PC-9 (cell line): ENCODE results near the gene LTBP3. TPM values are rescaled to one million over a fixed set of nuclear protein-coding genes. Genes with fewer than 3 reads are reported as not detected.
"Not testable (repeated sequence)": the region's sequence is repeated elsewhere in the genome, so short reads cannot be mapped to it uniquely, and the experiment has no call there.

ENCODE experiments used
- BruUV-seq: library from RNA; stranded (reverse); fragments of 400-500 nt; replicated peaks from 2 replicates; lab custom pipeline; 2021; lab: Mats Ljungman, UMichigan
- CTCF ChIA-PET: fragments of 300-600 bp; sonication (Branson Sonifier 250); formaldehyde crosslinking; loops from one replicate; lab custom pipeline; 2022; ENCODE audit warnings: antibody characterized with exemption; lab: Charles Lee
- POLR2A ChIA-PET: fragments of 300-600 bp; sonication (Branson Sonifier 250); formaldehyde crosslinking; loops from one replicate; lab custom pipeline; 2022; ENCODE audit warnings: antibody characterized with exemption; ENCODE audit not compliant: unreplicated experiment; lab: Charles Lee
- DNase-seq, 2 experiments: peaks; one replicate each; pipeline versions ENCODE4 v3.0.0 to v3.0.0-alpha.2; 2015 to 2022; ENCODE audit warnings: mixed read lengths in 1 of 2
- H2AFZ ChIP-seq: fragments of 200-600 bp; sonication (generic); 2 replicates; pipeline ENCODE4 v1.8.1; 2017; ENCODE audit warnings: antibody characterized with exemption
- H3F3A ChIP-seq: fragments of 200-600 bp; sonication (generic); 2 replicates; pipeline ENCODE4 v1.8.1; 2017; ENCODE audit warnings: antibody characterized with exemption, mild to moderate bottlenecking, low read depth; ENCODE audit not compliant: insufficient read depth
- H3K27ac ChIP-seq: fragments of 200-600 bp; sonication (generic); 2 replicates; pipeline ENCODE4 v1.6.1; 2016; ENCODE audit warnings: mixed run types
- H3K27me3 ChIP-seq: fragments of 200-600 bp; sonication (generic); 2 replicates; pipeline ENCODE4 v1.6.1; 2016; ENCODE audit warnings: low read depth, mixed run types; ENCODE audit not compliant: insufficient read depth
- H3K36me3 ChIP-seq: fragments of 200-600 bp; sonication (generic); 2 replicates; pipeline ENCODE4 v1.6.1; 2016; ENCODE audit warnings: low read depth, mixed run types
- H3K4me1 ChIP-seq: fragments of 200-600 bp; sonication (generic); replicated peaks from 2 replicates; pipeline ENCODE4 v1.6.1; 2016; ENCODE audit warnings: mixed run types; ENCODE audit not compliant: insufficient read depth
- H3K4me2 ChIP-seq: fragments of 200-600 bp; sonication (generic); 2 replicates; pipeline ENCODE4 v1.6.1; 2017; ENCODE audit warnings: mixed run types
- H3K4me3 ChIP-seq: fragments of 200-600 bp; sonication (generic); 2 replicates; pipeline ENCODE4 v1.6.1; 2016; ENCODE audit warnings: mixed run types
- H3K79me2 ChIP-seq: fragments of 200-600 bp; sonication (generic); 2 replicates; pipeline ENCODE4 v1.6.1; 2017; ENCODE audit warnings: low read depth, mixed run types
- H3K9me2 ChIP-seq: fragments of 200-600 bp; sonication (generic); 2 replicates; pipeline ENCODE4 v1.8.1; 2017; ENCODE audit warnings: mild to moderate bottlenecking; ENCODE audit not compliant: insufficient read depth
- H3K9me3 ChIP-seq: fragments of 200-600 bp; sonication (generic); 2 replicates; pipeline ENCODE4 v1.8.1; 2016; ENCODE audit warnings: low read depth; ENCODE audit not compliant: insufficient read depth
- H4K20me1 ChIP-seq: fragments of 200-600 bp; sonication (generic); 2 replicates; pipeline ENCODE4 v1.8.1; 2017; ENCODE audit not compliant: insufficient read depth
- EZH2 ChIP-seq: fragments of 200-600 bp; sonication (generic); IDR thresholded peaks from 2 replicates; pipeline ENCODE4 v1.8.0; 2017; ENCODE audit warnings: antibody characterized with exemption, low read depth
- intact Hi-C: fragments of 100-400 bp; cut with micrococcal nuclease; formaldehyde crosslinking; loops from one replicate; pipeline ENCODE4 v1.10.0; 2022; ENCODE audit not compliant: unreplicated experiment
- total RNA-seq: library from RNA; stranded (reverse); gene quantifications from 2 replicates; pipeline ENCODE4 v1.2.3, GENCODE V29; 2021
- TF ChIP-seq, protein P1 (sequence below): fragments of 200-600 bp; sonication (generic); conservative IDR thresholded peaks from 2 replicates; pipeline ENCODE4 v1.6.1; 2017; ENCODE audit warnings: mixed run types, antibody characterized with exemption, mild to moderate bottlenecking, moderate library complexity

The LTBP3 gene
- total RNA-seq, 1 experiment from 2014 or later, result 455 TPM

GRCh38 chr11:65565624-65566453 is 7.7 kb upstream of the LTBP3 start:
- no peaks in the 10 kb centered on the region for H3K27me3 ChIP-seq
- TF ChIP-seq, protein P1, sequence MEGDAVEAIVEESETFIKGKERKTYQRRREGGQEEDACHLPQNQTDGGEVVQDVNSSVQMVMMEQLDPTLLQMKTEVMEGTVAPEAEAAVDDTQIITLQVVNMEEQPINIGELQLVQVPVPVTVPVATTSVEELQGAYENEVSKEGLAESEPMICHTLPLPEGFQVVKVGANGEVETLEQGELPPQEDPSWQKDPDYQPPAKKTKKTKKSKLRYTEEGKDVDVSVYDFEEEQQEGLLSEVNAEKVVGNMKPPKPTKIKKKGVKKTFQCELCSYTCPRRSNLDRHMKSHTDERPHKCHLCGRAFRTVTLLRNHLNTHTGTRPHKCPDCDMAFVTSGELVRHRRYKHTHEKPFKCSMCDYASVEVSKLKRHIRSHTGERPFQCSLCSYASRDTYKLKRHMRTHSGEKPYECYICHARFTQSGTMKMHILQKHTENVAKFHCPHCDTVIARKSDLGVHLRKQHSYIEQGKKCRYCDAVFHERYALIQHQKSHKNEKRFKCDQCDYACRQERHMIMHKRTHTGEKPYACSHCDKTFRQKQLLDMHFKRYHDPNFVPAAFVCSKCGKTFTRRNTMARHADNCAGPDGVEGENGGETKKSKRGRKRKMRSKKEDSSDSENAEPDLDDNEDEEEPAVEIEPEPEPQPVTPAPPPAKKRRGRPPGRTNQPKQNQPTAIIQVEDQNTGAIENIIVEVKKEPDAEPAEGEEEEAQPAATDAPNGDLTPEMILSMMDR, result no peak
- TF ChIP-seq EZH2, result no peak
- CTCF ChIA-PET, result no interaction called here
- peaks cover 41% of the 10 kb centered on the region for H3K79me2 ChIP-seq
- peak overlapping the region; percentile 28; the same call in 1 of the 2 replicates for H3K27ac ChIP-seq
- POLR2A ChIA-PET, result interaction anchor here (0.5 to 0.9 kb wide), 6 partner anchors 9 to 145 kb away, joined by 3 to 19 read pairs (median 4); no protein-coding TSS in a partner anchor
- no peaks in the 10 kb centered on the region for H3K9me2 ChIP-seq
- 0 out of 2 replicates have a peak overlapping the region, but pooled peaks have one; percentile 10 for H3K4me2 ChIP-seq
- H3K9me3 ChIP-seq, result no peaks in the 10 kb centered on the region
- no peak overlapping the region for H3K4me3 ChIP-seq
- peaks cover 35% of the 10 kb centered on the region for H3K4me1 ChIP-seq
- no peak overlapping the region for H2AFZ ChIP-seq
- DNase-seq, result no peak
- H4K20me1 ChIP-seq, result no peaks in the 10 kb centered on the region
- no TSS peak for BruUV-seq
- H3K36me3 ChIP-seq, result peaks cover 5% of the 10 kb centered on the region; the same call in 1 of the 2 replicates
- peaks cover 61% of the 10 kb centered on the region for H3F3A ChIP-seq
- intact Hi-C loops, result no loop called here

DNA sequence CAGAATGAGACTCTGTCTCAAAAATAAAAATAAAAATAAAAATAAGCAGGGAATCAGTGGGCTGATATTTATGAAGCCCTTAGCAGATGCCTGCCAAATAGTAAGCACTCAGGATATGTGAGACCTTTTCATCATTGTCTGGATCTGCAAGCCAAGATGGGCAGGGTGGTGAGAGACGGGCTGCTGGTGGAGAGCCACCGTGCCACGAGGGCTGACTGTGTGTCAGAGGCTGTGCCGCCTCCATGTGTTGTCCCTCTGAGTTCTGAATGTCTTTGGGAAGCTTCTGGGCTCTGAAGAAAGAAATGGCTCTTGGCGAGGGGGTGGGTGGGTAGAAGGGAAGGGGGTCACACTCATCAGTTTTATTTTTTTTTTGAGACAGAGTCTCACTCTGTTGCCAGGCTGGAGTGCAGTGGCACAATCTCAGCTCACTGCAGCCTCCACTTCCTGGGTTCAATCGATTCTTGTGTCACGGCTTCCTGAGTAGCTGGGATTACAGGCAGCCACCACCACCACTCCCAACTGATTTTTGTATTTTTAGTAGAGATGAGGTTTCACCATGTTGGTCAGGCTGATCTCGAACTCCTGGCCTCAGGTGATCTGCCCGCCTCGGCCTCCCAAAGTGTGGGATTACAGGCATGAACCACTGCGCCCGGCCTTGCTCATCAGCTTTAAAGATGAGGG is 6.9 kb upstream of the LTBP3 start:
- H3K36me3 ChIP-seq, H2AFZ ChIP-seq, H3K4me3 ChIP-seq, H4K20me1 ChIP-seq, H3K4me2 ChIP-seq, intact Hi-C loops, H3K9me2 ChIP-seq, H3K9me3 ChIP-seq, CTCF ChIA-PET, DNase-seq, H3K27me3 ChIP-seq, BruUV-seq: not testable (repeated sequence)
- Histone ChIP-seq H3K79me2 (peaks cover 36% of the 10 kb centered on the region), H3K4me1 (peaks cover 44% of the 10 kb centered on the region), H3F3A (peaks cover 65% of the 10 kb centered on the region), H3K27ac (peak overlapping the region; percentile 28; the same call in 1 of the 2 replicates)
- POLR2A ChIA-PET, result interaction anchor here (0.7 to 0.9 kb wide), 2 partner anchors 11 to 14 kb away, joined by 4 to 19 read pairs; no protein-coding TSS in a partner anchor

GRCh38 chr11:65563601-65564000 is 5.4 kb upstream of the LTBP3 start:
- ChIA-PET POLR2A (no interaction called here), CTCF (no interaction called here)
- Histone ChIP-seq H3K9me3 (no peaks in the 10 kb centered on the region), H3K36me3 (peaks cover 5% of the 10 kb centered on the region; the same call in 1 of the 2 replicates), H3K4me3 (no peak overlapping the region), H3K27me3 (no peaks in the 10 kb centered on the region), H3K4me1 (peaks cover 54% of the 10 kb centered on the region), H4K20me1 (no peaks in the 10 kb centered on the region), H3K9me2 (no peaks in the 10 kb centered on the region), H3K4me2 (no peak overlapping the region), H3F3A (peaks cover 67% of the 10 kb centered on the region), H3K27ac (no peak overlapping the region), H3K79me2 (peaks cover 34% of the 10 kb centered on the region), H2AFZ (no peak overlapping the region)
- intact Hi-C loops, result no loop called here
- BruUV-seq, result no TSS peak
- no peak for TF ChIP-seq EZH2
- TF ChIP-seq, protein P1, result no peak
- no peak for DNase-seq
